D721Med (cell line): Measurements from ENCODE around the gene TRIM62.

Experiments used
- DNase-seq: peaks from one replicate; pipeline ENCODE4 v3.0.0; 2011; ENCODE audit warnings: low spot score; ENCODE audit not compliant: insufficient read length
- FAIRE-seq: peaks from 2 replicates; lab custom pipeline; 2011; peaks lifted over from hg19 to GRCh38; lab: Jason Lieb, UNC
- CTCF ChIP-seq: IDR thresholded peaks from 2 replicates; pipeline ENCODE4 v1.5.1; 2012; ENCODE audit warnings: mild to moderate bottlenecking, control low read depth; ENCODE audit not compliant: insufficient read depth; ENCODE audit errors: missing control alignments

The TRIM62 gene

GRCh38 chr1:33150522-33150921 lies 31.3 kb downstream of the TRIM62 start:
- no peak for DNase-seq
- no peak for FAIRE-seq
- no peak for TF ChIP-seq CTCF

DNA sequence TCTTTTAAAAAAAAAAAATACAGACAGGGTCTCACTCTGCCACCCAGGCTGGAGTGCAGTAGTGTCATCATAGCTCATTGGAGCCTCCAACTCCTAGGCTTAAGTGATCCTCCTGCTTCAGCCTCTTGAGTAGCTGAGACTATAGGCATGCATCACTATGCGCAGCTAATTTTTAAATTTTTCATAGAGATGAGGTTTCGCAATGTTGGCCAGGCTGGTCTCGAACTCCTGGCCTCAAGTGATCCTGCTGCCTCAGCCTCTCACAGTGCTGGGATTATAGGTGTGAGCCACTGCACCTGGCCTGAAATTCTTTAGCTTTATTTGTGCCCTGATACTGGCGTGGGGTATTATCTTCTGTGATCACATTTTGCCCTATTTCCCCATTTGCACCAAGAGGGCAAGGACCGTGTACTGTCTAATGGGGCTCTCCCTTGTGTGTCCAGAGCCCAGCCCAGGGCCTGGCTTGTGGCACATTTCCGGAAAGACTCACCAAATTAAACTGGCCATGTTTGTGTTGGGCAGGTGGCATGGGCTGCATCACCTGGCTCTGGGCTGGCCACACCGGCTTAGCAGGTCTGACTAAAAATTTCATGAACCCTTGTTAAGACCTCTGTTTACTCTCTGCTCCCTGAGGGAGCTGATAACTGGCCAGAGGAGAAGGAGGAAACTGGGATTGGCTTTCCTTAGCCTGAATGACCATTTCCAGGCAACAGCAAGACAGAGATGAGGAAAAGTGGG lies 32.2 kb downstream of the TRIM62 start:
- no peak for TF ChIP-seq CTCF
- DNase-seq (no peak), FAIRE-seq (no peak)

DNA sequence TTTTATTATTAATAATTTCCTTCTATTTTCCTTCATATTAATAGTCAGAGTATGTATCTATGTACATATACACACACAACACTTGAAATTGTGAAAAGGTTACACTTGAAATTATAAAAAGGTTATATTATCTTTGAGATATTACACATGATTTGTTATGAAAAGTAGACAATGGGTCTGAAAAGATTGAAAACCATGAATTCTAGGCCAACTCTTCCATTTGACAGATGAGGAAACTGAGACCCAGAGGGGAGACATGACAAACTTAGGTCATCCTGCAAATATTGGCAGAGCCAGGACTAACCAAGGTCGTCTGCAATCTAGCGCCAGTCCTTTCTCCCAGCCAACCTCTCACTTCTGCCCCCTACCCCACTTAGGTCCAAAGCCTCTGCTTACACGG lies 33.2 kb downstream of the TRIM62 start:
- FAIRE-seq (no peak), DNase-seq (no peak)
- TF ChIP-seq CTCF, result no peak

DNA sequence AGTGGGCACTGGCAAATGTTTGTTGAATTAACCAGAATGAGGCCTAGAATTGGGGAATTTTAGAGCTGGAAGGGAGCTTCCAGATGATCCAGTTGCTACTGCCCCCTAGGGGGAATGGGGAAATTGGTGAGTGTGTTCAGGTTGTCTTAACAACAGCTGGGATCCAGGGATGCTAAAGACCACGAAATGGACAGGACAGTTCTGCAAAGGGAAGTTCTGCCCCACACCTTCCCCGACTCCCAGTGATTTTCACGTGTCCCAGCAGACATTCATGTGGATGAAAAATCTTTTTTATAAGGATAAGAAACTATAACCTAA lies 33.9 kb downstream of the TRIM62 start:
- TF ChIP-seq CTCF, result peak; percentile 19
- no peak for DNase-seq
- no peak for FAIRE-seq

DNA sequence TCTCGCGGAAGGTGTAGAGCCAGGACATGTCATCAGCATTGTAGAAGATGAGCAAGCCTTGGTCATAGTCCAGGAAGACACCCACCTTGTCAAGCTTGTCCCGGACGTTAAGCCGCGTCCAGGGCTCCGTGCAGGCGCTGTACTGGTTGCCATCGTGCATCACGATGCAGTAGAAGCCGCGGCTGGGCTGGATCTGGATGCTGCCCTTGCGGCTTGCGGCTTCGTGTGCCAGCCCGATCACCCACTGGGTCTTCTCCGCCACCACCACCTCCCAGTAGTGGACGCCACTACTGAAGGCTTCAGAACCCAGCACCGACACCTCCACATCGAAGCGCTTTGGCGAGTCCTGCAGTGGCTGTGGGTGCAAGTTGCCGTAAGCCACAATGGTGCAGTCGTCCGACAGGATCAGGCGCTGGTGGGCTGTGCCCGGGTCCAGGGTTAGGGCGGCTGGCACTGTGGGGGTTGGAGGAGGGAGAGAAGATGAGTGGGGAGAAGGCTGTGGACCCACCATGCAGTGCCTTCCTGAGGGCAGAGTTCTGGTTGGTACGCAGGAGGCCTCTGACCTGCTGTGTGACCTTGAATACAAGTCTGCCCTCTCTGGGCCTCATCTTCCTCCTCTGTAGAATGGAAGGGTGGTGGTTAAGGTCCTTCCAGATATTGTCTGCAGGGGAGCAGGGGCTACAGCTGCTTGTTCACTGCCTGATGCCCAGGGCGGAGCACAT lies 34.4 kb downstream of the TRIM62 start:
- no peak for FAIRE-seq
- no peak for DNase-seq
- no peak for TF ChIP-seq CTCF

DNA sequence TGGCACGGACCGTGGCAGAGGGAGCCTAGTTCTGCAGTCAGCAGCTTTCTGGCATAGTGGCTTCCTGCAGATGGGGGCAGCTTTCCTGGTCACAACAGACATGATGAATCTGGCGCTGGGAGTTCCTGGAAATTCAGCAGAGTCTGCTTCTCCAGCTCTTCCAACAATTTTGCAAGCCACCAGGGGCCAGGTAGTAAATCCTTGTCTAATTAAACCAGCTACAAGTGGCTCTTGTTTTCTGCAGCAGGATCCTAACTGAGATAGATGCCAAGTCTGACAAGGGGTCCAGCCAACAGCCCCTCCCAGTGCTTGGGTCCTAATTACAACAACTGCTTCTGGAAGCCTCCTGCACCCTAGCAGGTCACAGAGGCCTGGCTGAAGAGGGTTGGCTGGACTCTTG lies 35.8 kb downstream of the TRIM62 start:
- TF ChIP-seq CTCF, result no peak
- FAIRE-seq (no peak), DNase-seq (no peak)

DNA sequence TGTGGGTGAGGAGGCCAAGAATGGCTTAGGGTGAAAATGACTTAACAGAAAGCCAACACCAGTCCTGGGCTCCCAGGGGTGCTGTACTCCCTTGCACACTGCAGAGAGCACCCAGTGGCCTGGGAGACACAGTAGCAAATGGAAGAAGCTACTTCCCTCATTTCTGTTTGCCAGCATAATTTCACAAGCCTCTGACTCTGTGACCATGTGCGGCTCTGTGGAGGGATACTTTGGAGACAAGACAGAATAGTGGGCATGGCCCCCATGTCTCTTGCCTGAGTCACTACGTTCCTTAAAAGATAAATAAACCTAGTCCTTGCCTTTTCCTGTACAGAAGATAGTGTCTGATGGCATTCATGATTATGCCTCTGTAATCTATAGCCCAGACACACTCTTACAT lies 38.1 kb downstream of the TRIM62 start:
- TF ChIP-seq CTCF, result no peak
- DNase-seq, result no peak
- no peak for FAIRE-seq
